Right lobe of liver (tissue), 6 donors: ENCODE results near the gene MYOM3. TPM values are rescaled to one million over a fixed set of nuclear protein-coding genes. Genes with fewer than 3 reads are reported as not detected.

ENCODE experiments used
- ATAC-seq, 4 donors: fragments of 200-7000 bp; cut with Tn5 transposase; one replicate each; pipeline ENCODE4 v1.9.1; 2020; ENCODE audit warnings: mild to moderate bottlenecking in 4 of 4, moderate library complexity in 4 of 4
- DNase-seq, 3 donors: peaks; one replicate each; pipeline ENCODE4 v3.0.0-alpha.2; 2020
- H3K27ac ChIP-seq, 3 donors: fragments of 200-600 bp; one replicate each; pipeline ENCODE4 v1.8.0; 2022
- H3K27me3 ChIP-seq, 2 donors: fragments of 200-600 bp; one replicate each; pipeline ENCODE4 v1.8.0; 2022
- H3K36me3 ChIP-seq, 4 donors: fragments of 200-600 bp; sonication (generic) in 1 of 4; one replicate each; pipeline versions ENCODE4 v1.5.1 to v1.8.0; 2017 to 2022; ENCODE audit warnings: control low read depth in 1 of 4
- H3K4me1 ChIP-seq, 4 donors: fragments of 200-600 bp; sonication (generic) in 1 of 4; one replicate each; pipeline versions ENCODE4 v1.5.1 to v1.8.0; 2017 to 2022; ENCODE audit warnings: control low read depth in 1 of 4
- H3K4me3 ChIP-seq, 3 donors: fragments of 200-600 bp; one replicate each; pipeline ENCODE4 v1.8.0; 2022
- H3K9me3 ChIP-seq, 4 donors: fragments of 200-600 bp; sonication (generic) in 1 of 4; one replicate each; pipeline versions ENCODE4 v1.5.1 to v1.8.0; 2017 to 2022; ENCODE audit warnings: control low read depth in 1 of 4
- CTCF ChIP-seq, 4 donors: fragments of 200-600 bp in 3 of 4; fragments of 450-650 bp in 1 of 4; IDR thresholded peaks; one replicate each; pipeline versions ENCODE4 v1.5.1 to v1.8.0; 2016 to 2022; ENCODE audit warnings: antibody characterized with exemption in 4 of 4, mild to moderate bottlenecking in 2 of 4
- POLR2A ChIP-seq: fragments of 450-650 bp; IDR thresholded peaks from one replicate; pipeline ENCODE4 v1.6.1; 2017; ENCODE audit warnings: antibody characterized with exemption, mild to moderate bottlenecking
- WGBS: methylation state at CpG from one replicate; pipeline ENCODE4 v1.1.6; 2018; ENCODE audit warnings: low coverage, low lambda C conversion rate; ENCODE audit not compliant: insufficient coverage; ENCODE audit errors: missing lambda C conversion rate; 5-methylcytosine and 5-hydroxymethylcytosine counted together
- intact Hi-C, 2 donors: fragments of 100-400 bp; cut with DNase I; formaldehyde crosslinking; loops; one replicate each; pipeline versions ENCODE4 v1.11.2 to v1.14.1; 2022
- total RNA-seq, 6 experiments: library from RNA; depleted of rRNA in 2 of 6; stranded (reverse); fragments of >200 nt in 2 of 6; fragmentation: NEBNext Ultra II Directional in 3 of 6; extraction: Animal tissue kit (Norgen Biotek cat#: 25700) in 3 of 6; gene quantifications; one replicate each; pipeline versions ENCODE4 v1.1.0 to v1.2.4, GENCODE V29; 2016 to 2023
- donor health status: DM: no; HTN: yes; CAD: no.
- donor health status: DM: no; HTN: no; CAD: no.
- donor health status: DM: no; HTN: no; CAD: no.
- donor health status: DM: no; HTN: yes; CAD: no.
- donor health status: DM: no; HTN: yes; CAD: no.

The MYOM3 gene
- total RNA-seq, 6 experiments from 2014 or later, result 0.04 to 0.37 (median 0.13) TPM

GRCh38 chr1:24092979-24093378 lies 19.0 kb downstream of the MYOM3 start:
- no peak overlapping the region for H3K4me3 ChIP-seq
- no peaks in the 10 kb centered on the region for H3K36me3 ChIP-seq
- H3K4me1 ChIP-seq, result no peaks in the 10 kb centered on the region
- H3K27me3 ChIP-seq, result no peaks in the 10 kb centered on the region
- no peak overlapping the region for H3K27ac ChIP-seq
- DNase-seq (no peak), ATAC-seq (no peak)
- intact Hi-C loops, result no loop called here
- WGBS, result 91% methylated on average over 1 of the region's 9 CpGs
- TF ChIP-seq POLR2A (no peak), CTCF (IDR thresholded peaks at IDR 0.05) (no peak)
- no peaks in the 10 kb centered on the region for H3K9me3 ChIP-seq

GRCh38 chr1:24091971-24092482 lies 19.9 kb downstream of the MYOM3 start:
- 67% methylated on average over 1 of the region's 13 CpGs for WGBS
- no peaks in the 10 kb centered on the region for H3K4me1 ChIP-seq
- TF ChIP-seq POLR2A (no peak), CTCF (IDR thresholded peaks at IDR 0.05) (no peak)
- intact Hi-C loops, result no loop called here
- no peaks in the 10 kb centered on the region for H3K27me3 ChIP-seq
- DNase-seq, result no peak
- H3K9me3 ChIP-seq, result no peaks in the 10 kb centered on the region
- no peak overlapping the region for H3K4me3 ChIP-seq
- H3K36me3 ChIP-seq, result no peaks in the 10 kb centered on the region
- no peak for ATAC-seq
- H3K27ac ChIP-seq, result no peak overlapping the region

GRCh38 chr1:24090736-24091135 lies 21.2 kb downstream of the MYOM3 start:
- WGBS, result 93% methylated on average over 5 of the region's 11 CpGs

GRCh38 chr1:24089743-24090555 lies 22.0 kb downstream of the MYOM3 start:
- Histone ChIP-seq H3K27me3 (no peaks in the 10 kb centered on the region), H3K36me3 (no peaks in the 10 kb centered on the region), H3K27ac (no peak overlapping the region), H3K4me3 (no peak overlapping the region), H3K9me3 (no peaks in the 10 kb centered on the region), H3K4me1 (no peaks in the 10 kb centered on the region)
- no CpG with 5 or more reads among the region's 14 CpGs for WGBS
- intact Hi-C loops, result no loop called here
- DNase-seq, result peak in 1 of 3 donors; percentile 42
- TF ChIP-seq CTCF (IDR thresholded peaks at IDR 0.05) (no peak), POLR2A (no peak)
- no peak for ATAC-seq

More at GRCh38 chr1:24090736-24091135, 21.2 kb downstream of the MYOM3 start:
- Histone ChIP-seq H3K9me3 (no peaks in the 10 kb centered on the region), H3K4me3 (no peak overlapping the region), H3K27ac (no peak overlapping the region), H3K27me3 (no peaks in the 10 kb centered on the region), H3K4me1 (no peaks in the 10 kb centered on the region), H3K36me3 (no peaks in the 10 kb centered on the region)
- ATAC-seq (no peak), DNase-seq (peak in 1 of 3 donors; percentile 45)
- intact Hi-C loops, result no loop called here
- TF ChIP-seq POLR2A (no peak), CTCF (IDR thresholded peaks at IDR 0.05) (no peak)
